Activated CD8-positive, alpha-beta memory T cell treated with anti-CD3 and anti-CD28 coated beads, Interleukin-2, amount 50 U/mL, for 1 hour (primary cell): Measurements from ENCODE around the gene KLHL14.

Experiments
- DNase-seq: peaks from one replicate; pipeline ENCODE4 v3.0.0-alpha.2; 2020; ENCODE audit errors: extremely low read depth

The KLHL14 gene

GRCh38 chr18:32637226-32637625 is 135.6 kb downstream of the KLHL14 start:
- DNase-seq = no peak

DNA sequence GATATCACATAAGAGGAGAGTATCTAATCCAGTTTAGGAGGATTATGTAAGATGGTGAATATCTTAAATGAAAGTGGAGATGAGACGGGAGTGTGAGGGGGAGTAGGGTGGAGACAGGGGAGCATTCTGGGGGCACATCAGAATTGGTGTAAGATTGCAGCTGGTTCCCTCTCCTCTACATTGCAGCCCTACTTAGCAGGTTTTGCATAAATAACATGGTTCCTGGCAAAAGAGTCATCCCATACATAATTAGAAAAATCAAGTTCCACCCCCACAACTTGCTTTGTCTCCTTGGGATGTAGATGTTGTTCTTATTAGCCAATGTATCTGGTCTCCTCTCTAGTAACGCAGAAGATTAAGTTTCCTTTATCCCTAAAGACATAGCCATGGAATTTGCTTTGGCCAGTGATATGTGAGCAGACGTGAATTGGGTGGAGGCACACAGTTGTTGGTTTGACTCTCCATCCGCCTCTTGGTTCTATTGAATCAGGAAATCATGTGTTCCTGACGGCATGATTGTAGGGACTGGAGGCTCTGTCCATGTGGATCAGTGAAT is 137.9 kb downstream of the KLHL14 start:
- DNase-seq = no peak

GRCh38 chr18:32629981-32630700 is 142.7 kb downstream of the KLHL14 start:
- no peak for DNase-seq

GRCh38 chr18:32629292-32629691 is 143.5 kb downstream of the KLHL14 start:
- no peak for DNase-seq

DNA sequence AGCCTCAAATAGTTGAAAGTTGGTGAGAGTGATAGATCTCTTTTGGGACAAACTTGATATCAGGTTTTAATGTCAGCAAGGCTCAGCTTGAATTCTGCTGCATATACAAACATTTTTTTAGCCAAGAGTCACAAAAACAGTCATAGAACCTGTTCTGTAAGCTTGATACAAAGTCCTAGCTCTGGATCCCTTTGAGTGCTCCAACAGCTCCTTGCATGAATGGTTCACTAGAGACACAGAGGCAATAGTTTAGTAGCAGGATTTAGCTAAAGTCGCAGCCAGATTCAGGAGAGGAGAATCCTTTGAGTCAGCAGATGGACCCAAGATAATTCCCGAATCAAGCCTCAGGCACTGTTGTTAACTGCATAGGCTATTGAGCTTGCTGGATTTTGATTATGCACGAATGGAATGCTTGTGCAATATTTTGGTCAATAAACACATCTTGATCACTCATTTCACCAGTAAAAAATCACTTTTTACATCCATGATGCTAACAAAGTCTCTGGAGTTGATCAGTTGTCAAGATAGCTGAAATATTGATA is 148.6 kb downstream of the KLHL14 start:
- no peak for DNase-seq

DNA sequence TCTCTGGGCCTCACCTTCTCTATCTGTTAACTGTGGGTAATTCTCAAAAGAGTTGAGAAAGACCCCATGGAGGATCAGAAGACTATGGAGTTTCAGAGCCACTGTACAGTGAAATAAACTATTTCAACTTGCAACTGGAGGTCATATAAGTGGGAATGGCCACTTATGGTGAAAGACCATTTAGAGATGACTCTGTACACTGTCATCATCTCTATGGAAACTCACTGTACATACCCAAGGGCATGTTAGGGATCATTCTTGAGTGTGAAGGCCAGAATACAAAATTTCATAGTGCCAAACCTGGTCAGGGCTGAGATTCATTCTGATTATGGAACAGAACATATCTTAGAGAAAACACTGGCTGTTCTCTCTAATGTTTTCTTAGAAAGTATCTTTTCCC is 149.3 kb downstream of the KLHL14 start:
- no peak for DNase-seq
